ENCODE measurements around the gene NAT8L. TPM values are rescaled to one million over a fixed set of nuclear protein-coding genes. Genes with fewer than 3 reads are reported as not detected.
A peak's percentile ranks its signal among the peaks of the same experiment; 100 is the strongest.
"Not testable (repeated sequence)": the region's sequence is repeated elsewhere in the genome, so short reads cannot be mapped to it uniquely, and the experiment has no call there.

The NAT8L gene
- total RNA-seq = under 1 TPM; 0.21 to 0.32 TPM

- DNase-seq = no peak
- intact Hi-C loops (cut with micrococcal nuclease) = no loop called here
- Mint-ChIP-seq H3K4me3 (peak within 1 kb of the TSS; percentile 38), H3K27ac (no peak within 1 kb of the TSS), H3K27me3 (ENCODE audit: low read depth) (peaks cover 28% of the 10 kb centered on the region), H3K36me3 (ENCODE audit: low read depth) (no peaks in the 10 kb centered on the region), H3K4me1 (ENCODE audit: low read depth) (no peaks in the 10 kb centered on the region), H3K9me3 (no peaks in the 10 kb centered on the region)
- CTCF ChIA-PET = no interaction called here
These were observed at the start of gene NAT8L for GRCh38 chr4:2059046-2059725. NAT8L (plus strand) TSS chr4:2059327; CDS start chr4:2059512, 185 bp downstream.

GRCh38 chr4:2009651-2010233 is 49.4 kb upstream of the NAT8L start:
- H3K9me3 Mint-ChIP-seq = no peaks in the 10 kb centered on the region
- peak; percentile 77 for DNase-seq
- peak overlapping the region; percentile 87 for H3K27ac Mint-ChIP-seq
- peak overlapping the region; percentile 85 for H3K4me3 Mint-ChIP-seq
- intact Hi-C loops (cut with micrococcal nuclease) = loop anchor here (1.0 to 2.0 kb wide), 8 partner anchors 32 to 761 kb away; partner anchors contain the start of genes CTBP1, HAUS3, LETM1 and MXD4
- H3K27me3 Mint-ChIP-seq (ENCODE audit: low read depth) = no peaks in the 10 kb centered on the region
- H3K4me1 Mint-ChIP-seq (ENCODE audit: low read depth) = peaks cover 29% of the 10 kb centered on the region
- CTCF ChIA-PET = interaction anchor here (0.6 to 1.3 kb wide), 3 partner anchors 27 to 110 kb away, joined by 3 read pairs; no protein-coding TSS in a partner anchor
- peaks cover 2% of the 10 kb centered on the region for H3K36me3 Mint-ChIP-seq (ENCODE audit: low read depth)

- no peak overlapping the region for H3K4me3 Mint-ChIP-seq
- H3K9me3 Mint-ChIP-seq = no peaks in the 10 kb centered on the region
- H3K36me3 Mint-ChIP-seq (ENCODE audit: low read depth) = no peaks in the 10 kb centered on the region
- intact Hi-C loops (cut with micrococcal nuclease) = no loop called here
- no peak for DNase-seq
- no peaks in the 10 kb centered on the region for H3K27me3 Mint-ChIP-seq (ENCODE audit: low read depth)
- peaks cover 18% of the 10 kb centered on the region for H3K4me1 Mint-ChIP-seq (ENCODE audit: low read depth)
- no peak overlapping the region for H3K27ac Mint-ChIP-seq
- CTCF ChIA-PET = interaction anchor here (0.7 kb wide), 1 partner anchor 136 kb away, joined by 3 read pairs; no protein-coding TSS in a partner anchor
These were observed 47.5 kb upstream of the NAT8L start for GRCh38 chr4:2011583-2011982.

DNA sequence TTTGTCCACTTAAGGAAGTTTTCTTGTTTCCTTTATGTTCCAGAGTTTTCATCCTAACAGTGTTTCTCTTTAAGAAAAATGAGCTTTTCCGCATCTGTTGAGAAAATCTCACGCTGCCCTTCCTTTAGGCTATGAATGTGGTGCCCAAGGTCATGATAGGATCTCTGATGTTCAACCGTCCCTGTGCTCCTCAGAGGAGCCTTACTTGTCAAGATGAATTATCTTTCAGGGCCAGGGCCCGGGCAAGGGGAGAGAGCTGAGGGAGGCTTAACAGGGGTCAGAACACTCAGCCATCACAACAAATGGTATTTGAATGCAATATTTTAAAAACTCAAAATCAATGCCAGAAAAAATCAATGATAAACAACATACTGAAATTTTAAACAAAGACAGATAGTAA is 44.1 kb upstream of the NAT8L start:
- H3K36me3 Mint-ChIP-seq (ENCODE audit: low read depth) = no peaks in the 10 kb centered on the region
- intact Hi-C loops (cut with micrococcal nuclease) = no loop called here
- H3K27me3 Mint-ChIP-seq (ENCODE audit: low read depth) = no peaks in the 10 kb centered on the region
- H3K4me3 Mint-ChIP-seq = no peak overlapping the region
- DNase-seq = no peak
- CTCF ChIA-PET = no interaction called here
- peaks cover 5% of the 10 kb centered on the region for H3K4me1 Mint-ChIP-seq (ENCODE audit: low read depth)
- H3K9me3 Mint-ChIP-seq = no peaks in the 10 kb centered on the region
- no peak overlapping the region for H3K27ac Mint-ChIP-seq

GRCh38 chr4:2021358-2022018 is 37.6 kb upstream of the NAT8L start:
- intact Hi-C loops (cut with micrococcal nuclease) = not testable (repeated sequence)

DNA sequence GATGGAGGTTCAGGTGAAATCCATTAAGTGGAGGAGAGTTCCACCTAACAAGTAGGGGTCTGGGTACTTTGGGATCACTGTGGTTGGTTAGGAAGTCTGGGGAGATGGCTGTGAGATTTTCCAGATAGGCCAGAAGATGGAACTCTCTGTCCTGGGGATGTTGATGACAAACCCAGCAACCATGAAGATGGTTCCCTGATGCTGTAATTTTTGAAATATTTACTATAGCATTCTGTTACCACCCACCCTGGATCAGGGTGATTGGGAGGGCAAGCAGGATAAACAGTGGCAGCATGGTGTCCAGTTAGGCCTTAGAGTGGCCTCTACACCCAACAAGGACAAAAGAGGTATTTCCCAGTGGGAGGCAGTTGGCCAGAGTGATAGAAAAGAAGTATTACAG is 34.4 kb upstream of the NAT8L start:
- no peaks in the 10 kb centered on the region for H3K4me1 Mint-ChIP-seq (ENCODE audit: low read depth)
- H3K9me3 Mint-ChIP-seq = peaks cover 4% of the 10 kb centered on the region
- no peak overlapping the region for H3K27ac Mint-ChIP-seq
- no peak for DNase-seq
- intact Hi-C loops (cut with micrococcal nuclease) = no loop called here
- CTCF ChIA-PET = no interaction called here
- H3K36me3 Mint-ChIP-seq (ENCODE audit: low read depth) = peaks cover 2% of the 10 kb centered on the region
- peaks cover 23% of the 10 kb centered on the region for H3K27me3 Mint-ChIP-seq (ENCODE audit: low read depth)
- H3K4me3 Mint-ChIP-seq = no peak overlapping the region

More at GRCh38 chr4:2021358-2022018, 37.6 kb upstream of the NAT8L start:
- DNase-seq; H3K4me1 Mint-ChIP-seq (ENCODE audit: low read depth); H3K9me3 Mint-ChIP-seq; CTCF ChIA-PET; H3K4me3 Mint-ChIP-seq; H3K36me3 Mint-ChIP-seq (ENCODE audit: low read depth); H3K27ac Mint-ChIP-seq: not testable (repeated sequence)
- H3K27me3 Mint-ChIP-seq (ENCODE audit: low read depth) = peaks cover 23% of the 10 kb centered on the region

DNA sequence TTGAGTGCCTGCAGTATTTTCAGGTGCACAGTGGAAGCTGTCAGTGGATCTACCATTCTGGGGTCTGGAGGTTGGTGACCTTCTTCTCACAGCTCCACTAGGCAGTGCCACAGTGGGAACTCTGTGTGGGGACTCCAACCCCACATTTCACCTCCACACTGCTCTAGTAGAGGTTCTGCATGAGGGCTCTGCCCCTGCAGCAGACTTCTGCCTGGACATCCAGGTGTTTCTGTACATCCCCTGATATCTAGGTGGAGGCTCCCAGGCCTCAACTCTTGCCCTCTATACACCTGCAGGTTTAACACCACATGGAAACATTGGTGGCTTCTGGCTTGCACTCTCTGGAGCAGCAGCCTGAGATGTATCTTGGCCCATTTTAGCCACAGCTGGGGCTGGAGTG is 33.3 kb upstream of the NAT8L start:
- intact Hi-C loops (cut with micrococcal nuclease) = no loop called here
- Mint-ChIP-seq H3K36me3 (ENCODE audit: low read depth) (peaks cover 2% of the 10 kb centered on the region), H3K4me3 (no peak overlapping the region), H3K27ac (no peak overlapping the region), H3K27me3 (ENCODE audit: low read depth) (peaks cover 30% of the 10 kb centered on the region), H3K9me3 (peaks cover 4% of the 10 kb centered on the region), H3K4me1 (ENCODE audit: low read depth) (no peaks in the 10 kb centered on the region)
- CTCF ChIA-PET = no interaction called here
- DNase-seq = no peak

GRCh38 chr4:2027120-2027519 is 32.0 kb upstream of the NAT8L start:
- H3K27ac Mint-ChIP-seq; intact Hi-C loops (cut with micrococcal nuclease); CTCF ChIA-PET; H3K4me3 Mint-ChIP-seq; H3K4me1 Mint-ChIP-seq (ENCODE audit: low read depth); DNase-seq; H3K9me3 Mint-ChIP-seq; H3K36me3 Mint-ChIP-seq (ENCODE audit: low read depth): not testable (repeated sequence)
- H3K27me3 Mint-ChIP-seq (ENCODE audit: low read depth) = peaks cover 25% of the 10 kb centered on the region

DNA sequence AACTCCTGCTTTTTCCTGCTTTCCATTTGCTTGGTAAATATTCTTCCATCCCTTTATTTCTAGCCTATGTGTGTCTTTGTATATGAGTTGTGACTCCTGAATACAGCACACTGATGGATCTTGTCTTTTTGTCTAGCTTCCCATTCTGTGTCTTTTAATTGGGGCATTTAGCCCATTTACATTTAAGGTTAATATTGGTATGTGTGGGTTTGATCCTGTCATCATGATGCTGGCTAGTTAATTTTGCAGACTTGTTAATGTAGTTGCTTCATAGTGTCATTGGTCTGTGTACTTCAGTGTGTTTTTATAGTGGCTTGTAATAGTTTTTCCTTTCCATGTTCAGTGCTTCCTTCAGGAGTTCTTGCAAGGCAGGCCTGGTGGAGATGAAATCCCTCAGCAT is 28.0 kb upstream of the NAT8L start:
- H3K27me3 Mint-ChIP-seq (ENCODE audit: low read depth) = peaks cover 16% of the 10 kb centered on the region
- CTCF ChIA-PET; intact Hi-C loops (cut with micrococcal nuclease); H3K4me1 Mint-ChIP-seq (ENCODE audit: low read depth); H3K36me3 Mint-ChIP-seq (ENCODE audit: low read depth); H3K9me3 Mint-ChIP-seq; H3K4me3 Mint-ChIP-seq; H3K27ac Mint-ChIP-seq; DNase-seq: not testable (repeated sequence)

DNA sequence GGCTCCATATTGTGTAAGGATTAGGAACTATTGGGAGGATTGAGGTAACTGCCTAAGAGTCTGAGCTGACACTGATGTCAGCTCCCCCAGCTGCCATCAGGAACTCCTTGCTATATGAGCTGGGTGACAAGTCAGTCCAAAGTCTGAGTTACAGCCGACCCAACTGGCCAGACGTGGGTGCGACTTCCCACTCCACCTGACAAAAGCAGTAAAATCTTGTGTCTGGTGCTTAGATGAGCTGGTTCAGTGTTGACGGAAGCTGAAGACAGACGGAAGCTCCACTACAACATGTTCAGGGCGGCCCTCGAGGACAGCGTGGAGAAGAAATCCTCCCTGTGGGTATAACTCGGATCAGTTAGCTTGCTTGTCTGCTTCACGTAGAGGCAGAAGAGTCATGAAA is 22.8 kb upstream of the NAT8L start:
- intact Hi-C loops (cut with micrococcal nuclease) = no loop called here
- H3K27me3 Mint-ChIP-seq (ENCODE audit: low read depth) = peaks cover 17% of the 10 kb centered on the region
- H3K9me3 Mint-ChIP-seq = no peaks in the 10 kb centered on the region
- CTCF ChIA-PET = interaction anchor here (0.8 to 1.6 kb wide), 2 partner anchors 27 to 102 kb away, joined by 3 read pairs; partner anchors contain the start of gene NELFA
- H3K4me3 Mint-ChIP-seq = no peak overlapping the region
- peaks cover 2% of the 10 kb centered on the region for H3K4me1 Mint-ChIP-seq (ENCODE audit: low read depth)
- DNase-seq = no peak
- H3K27ac Mint-ChIP-seq = no peak overlapping the region
- H3K36me3 Mint-ChIP-seq (ENCODE audit: low read depth) = no peaks in the 10 kb centered on the region

DNA sequence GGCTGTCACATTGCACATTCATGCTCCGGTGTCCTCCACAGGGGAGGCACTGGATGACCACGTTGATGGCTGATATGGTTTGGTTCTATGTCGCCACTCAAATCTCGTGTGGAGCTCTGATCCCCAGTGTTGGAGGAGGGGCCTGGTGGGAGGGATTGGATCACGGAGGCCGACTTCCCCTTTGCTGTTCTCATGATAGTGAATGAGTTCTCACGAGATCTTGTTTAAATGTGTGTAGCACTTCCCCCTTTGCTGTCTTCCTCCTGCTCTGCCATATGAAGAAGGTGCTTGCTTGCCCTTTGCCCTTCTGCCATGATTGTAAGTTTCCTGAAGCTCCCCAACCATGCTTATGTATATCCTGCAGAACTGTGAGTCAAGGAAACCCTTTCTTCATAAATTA is 22.3 kb upstream of the NAT8L start:
- no peak overlapping the region for H3K4me3 Mint-ChIP-seq
- H3K36me3 Mint-ChIP-seq (ENCODE audit: low read depth) = no peaks in the 10 kb centered on the region
- CTCF ChIA-PET = interaction anchor here (0.8 to 1.6 kb wide), 2 partner anchors 28 to 102 kb away, joined by 3 read pairs; partner anchors contain the start of gene NELFA
- H3K27ac Mint-ChIP-seq = no peak overlapping the region
- DNase-seq = no peak
- peaks cover 17% of the 10 kb centered on the region for H3K27me3 Mint-ChIP-seq (ENCODE audit: low read depth)
- no peaks in the 10 kb centered on the region for H3K9me3 Mint-ChIP-seq
- intact Hi-C loops (cut with micrococcal nuclease) = no loop called here
- peaks cover 4% of the 10 kb centered on the region for H3K4me1 Mint-ChIP-seq (ENCODE audit: low read depth)

DNA sequence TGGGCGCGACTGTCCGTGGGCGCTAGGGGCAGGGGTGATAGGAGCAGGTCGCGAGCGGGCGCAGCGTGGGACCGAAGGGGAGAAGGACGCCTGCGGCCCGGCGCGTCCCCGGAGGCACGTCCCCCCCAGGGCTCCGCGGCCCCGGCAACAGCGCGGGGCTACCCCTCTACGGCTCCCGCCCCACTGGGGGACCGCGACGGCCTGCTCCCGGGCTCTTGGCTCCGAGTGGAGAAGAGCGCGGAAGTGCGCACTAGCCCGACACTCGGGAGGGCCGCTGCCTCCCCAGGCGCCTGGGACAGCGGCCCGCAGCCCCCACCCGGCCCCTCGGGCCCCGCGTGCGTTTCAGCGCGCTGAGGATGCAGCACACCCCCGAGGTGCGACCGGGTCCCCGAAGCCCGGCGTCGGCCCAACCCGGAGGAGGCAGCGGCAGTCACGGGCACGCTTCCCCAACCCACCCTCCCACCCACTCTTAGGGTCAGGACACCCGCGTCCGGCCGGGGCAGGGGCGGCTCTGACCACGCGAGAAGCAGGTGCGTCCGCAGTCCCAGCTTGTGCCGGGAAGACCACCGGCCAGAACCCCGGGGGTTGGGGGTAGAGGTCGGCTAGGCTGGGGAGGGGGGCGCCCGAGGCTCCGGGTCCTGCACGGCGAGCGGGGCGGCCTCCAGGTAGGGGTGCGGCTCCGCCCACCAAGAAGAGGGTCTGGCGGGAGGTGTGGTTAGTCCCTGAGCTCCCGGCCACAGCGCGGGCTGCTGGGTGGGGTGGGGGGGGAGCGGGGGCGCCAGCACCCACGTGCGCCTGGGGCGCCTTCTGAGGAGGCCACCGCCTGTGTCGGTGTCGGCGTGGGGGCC is 18.5 kb upstream of the NAT8L start:
- Mint-ChIP-seq H3K27me3 (ENCODE audit: low read depth) (peaks cover 12% of the 10 kb centered on the region), H3K4me1 (ENCODE audit: low read depth) (peaks cover 4% of the 10 kb centered on the region), H3K36me3 (ENCODE audit: low read depth) (no peaks in the 10 kb centered on the region), H3K4me3 (peak overlapping the region; percentile 51), H3K27ac (no peak overlapping the region), H3K9me3 (no peaks in the 10 kb centered on the region)
- CTCF ChIA-PET = no interaction called here
- intact Hi-C loops (cut with micrococcal nuclease) = loop anchor here (1.0 kb wide), 1 partner anchor 31 kb away; no protein-coding TSS in a partner anchor
- no peak for DNase-seq

Measured in activated naive CD4-positive, alpha-beta T cell treated with anti-CD3 and anti-CD28 coated beads for 36 hours (primary cell).